Activated CD4-positive, CD25-positive, alpha-beta regulatory T cell (primary cell): ENCODE data around the gene SFXN1.

Experiments used
- DNase-seq, 4 experiments: peaks; one replicate each; lab custom pipeline; 2025; lab: John Stamatoyannopoulos, UW

Gene SFXN1

GRCh38 chr5:175466700-175467318 lies 11.6 kb upstream of the SFXN1 start:
- no peak for DNase-seq

DNA sequence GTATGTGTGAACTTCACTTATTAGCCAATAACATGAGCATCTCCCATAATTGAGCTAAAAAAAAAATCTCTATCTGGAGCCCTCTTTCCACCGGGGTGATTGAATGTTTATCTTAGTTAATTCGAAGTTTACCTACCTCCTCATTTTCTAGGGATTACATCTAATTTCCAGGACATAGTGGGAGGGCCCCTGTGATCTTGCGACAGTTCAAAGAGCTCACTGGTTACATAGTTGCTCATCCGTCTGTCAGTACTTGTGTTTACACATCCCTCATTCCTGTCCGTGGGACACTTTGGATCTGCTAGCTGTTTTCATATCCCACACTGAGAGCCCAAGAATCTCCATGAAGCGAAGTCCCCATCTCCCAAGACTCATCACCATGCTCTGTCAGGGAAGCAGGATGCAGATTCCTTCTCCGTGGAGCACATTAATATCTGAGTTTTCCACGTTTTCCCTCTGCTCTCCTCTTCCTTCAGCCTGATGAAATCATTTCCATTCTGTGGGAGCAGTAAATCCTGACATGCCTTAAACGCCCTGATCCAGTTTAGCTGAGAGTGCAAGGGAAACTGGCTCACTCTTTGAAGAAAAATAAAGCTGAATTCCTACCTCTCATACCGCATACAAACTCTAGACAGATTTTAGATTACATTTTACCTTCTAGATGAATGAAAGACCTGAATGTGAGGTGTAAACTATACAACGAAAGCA lies 10.2 kb upstream of the SFXN1 start:
- DNase-seq, result no peak

- DNase-seq, result no peak
Measured at GRCh38 chr5:175468892-175469291, 9.5 kb upstream of the SFXN1 start.

GRCh38 chr5:175469916-175470315 lies 8.4 kb upstream of the SFXN1 start:
- DNase-seq, result no peak

- DNase-seq, result no peak
Measured at GRCh38 chr5:175470781-175471180, 7.6 kb upstream of the SFXN1 start.

DNA sequence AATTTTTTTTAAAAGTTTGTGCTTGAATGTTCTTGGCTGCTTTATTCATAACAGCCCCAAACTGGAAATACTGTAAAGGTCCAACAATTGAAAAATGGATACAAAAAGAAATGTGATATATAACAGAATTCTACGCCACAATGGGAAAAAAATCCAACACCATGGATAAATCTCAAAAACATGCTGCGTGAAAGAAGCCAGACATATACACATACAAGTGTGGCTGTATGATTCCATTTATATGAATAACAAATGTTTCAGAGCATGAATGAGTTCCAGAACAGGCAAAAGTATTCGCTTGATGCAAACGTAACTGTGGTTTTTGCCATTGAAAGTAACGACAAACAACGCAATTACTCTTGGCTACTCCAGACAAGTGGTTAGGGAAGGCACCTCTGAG lies 7.2 kb upstream of the SFXN1 start:
- no peak for DNase-seq

DNA sequence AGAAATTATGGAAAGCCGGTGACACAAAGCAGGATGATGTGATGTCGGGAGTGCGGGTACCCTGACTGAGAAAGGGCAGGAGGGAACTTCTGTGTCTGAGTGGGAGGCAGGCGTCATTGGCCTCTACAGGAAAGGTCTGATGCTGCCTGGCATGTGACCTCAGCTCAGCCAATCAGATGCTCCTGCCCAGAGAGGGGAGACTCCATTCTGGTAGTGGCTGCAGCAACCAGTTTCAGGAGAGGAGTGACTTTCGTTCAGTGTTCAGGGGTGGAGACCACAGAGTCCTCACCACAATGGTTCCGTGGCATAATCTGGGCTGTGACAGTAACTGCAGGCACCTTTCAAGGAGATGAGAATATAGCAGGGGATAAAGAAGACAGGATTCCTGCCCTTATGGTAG lies 6.7 kb upstream of the SFXN1 start:
- no peak for DNase-seq

- DNase-seq, result no peak
Measured at GRCh38 chr5:175472378-175472777, 6.0 kb upstream of the SFXN1 start.

DNA sequence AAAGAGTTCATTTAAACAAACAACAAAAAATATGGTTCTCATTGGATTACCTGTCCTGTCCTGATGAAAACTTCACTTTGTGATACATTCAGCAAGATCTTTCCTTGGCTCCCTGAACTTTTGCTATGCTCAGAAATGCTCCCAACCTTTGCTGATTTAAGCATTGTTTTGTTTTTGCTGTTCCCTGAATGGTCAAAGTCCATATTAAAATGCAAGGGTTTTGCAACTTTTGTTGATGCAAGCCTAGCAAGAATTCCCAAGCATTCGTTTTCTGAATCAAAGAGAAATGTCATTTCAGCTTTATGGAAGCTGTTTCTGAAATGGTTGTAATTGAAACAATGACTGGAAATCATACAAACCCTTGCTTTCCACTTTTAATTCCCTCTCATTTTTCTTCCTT lies 3.1 kb upstream of the SFXN1 start:
- DNase-seq, result no peak

DNA sequence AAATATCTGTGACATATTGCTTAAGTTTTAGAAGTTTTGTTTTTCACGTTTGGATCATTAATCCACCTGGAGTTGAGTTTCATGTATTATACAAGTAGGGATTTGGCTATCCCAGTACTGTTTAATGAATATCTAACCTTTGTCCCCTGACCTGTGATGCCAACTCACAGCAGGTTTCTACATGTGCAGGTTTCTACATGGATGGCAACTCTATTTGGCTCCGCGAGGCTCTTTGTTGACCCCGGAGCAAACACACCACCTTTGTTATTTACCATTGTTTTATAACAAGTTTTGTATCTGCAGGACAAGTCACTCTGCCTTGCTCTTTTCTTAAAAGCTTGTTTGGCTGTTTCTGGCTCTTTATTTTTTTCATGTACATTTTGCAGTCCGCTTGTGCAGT lies 920 bp upstream of the SFXN1 start:
- DNase-seq, result no peak

DNA sequence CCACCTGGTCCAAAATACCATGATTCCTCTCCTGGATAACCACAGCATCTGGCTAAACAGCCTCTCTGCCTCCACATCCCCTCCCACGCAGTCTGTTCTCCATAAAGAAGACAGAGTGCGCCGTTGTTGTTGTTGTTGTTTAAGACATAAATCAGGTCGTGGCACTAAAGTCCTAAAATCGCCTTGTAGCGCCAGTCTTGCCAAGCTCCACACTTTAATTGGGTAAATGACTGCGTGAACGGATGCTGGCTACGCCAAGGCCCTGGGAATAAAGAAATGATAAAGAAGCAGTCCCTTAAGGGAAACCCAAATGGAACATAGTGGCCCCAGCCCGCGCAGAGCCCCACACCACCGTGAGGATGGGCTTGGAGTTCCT lies 364 bp upstream of the SFXN1 start:
- no peak for DNase-seq

DNA sequence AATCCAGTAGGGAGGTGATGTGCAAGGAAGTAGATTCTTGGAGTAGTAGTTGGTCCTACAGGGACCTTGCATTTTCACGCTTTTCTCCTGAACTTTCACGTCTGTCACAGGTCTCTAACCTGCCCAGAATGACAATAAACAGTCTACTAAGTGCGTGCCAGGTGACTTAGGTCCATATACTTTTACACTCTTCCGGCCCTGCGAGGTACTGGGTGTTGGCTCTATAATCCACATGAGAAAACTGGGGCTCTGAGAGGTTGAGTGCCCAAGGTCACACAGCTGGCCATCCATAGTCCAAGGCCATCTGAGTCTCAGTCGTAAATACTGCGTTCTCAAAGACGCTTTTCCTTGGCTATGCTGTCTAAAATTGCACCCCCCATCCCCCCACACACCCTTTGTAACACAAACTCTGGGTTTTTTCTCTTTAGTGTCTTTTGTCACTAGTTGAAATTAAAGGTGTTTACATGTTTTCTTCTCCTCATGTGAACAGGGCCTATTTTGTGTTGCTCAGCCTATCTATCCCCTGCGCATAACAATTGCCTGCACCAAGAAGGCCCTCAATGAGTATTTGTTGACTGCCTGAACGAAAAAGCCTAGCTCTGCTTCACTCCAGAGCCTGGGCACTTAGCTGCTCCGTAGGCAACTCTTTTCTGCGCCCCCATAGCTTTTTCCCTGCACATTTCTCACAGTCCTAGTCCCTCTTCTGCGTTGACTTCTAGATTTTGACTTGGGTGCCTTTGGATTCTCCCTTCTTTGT lies 943 bp downstream of the SFXN1 start:
- no peak for DNase-seq

DNA sequence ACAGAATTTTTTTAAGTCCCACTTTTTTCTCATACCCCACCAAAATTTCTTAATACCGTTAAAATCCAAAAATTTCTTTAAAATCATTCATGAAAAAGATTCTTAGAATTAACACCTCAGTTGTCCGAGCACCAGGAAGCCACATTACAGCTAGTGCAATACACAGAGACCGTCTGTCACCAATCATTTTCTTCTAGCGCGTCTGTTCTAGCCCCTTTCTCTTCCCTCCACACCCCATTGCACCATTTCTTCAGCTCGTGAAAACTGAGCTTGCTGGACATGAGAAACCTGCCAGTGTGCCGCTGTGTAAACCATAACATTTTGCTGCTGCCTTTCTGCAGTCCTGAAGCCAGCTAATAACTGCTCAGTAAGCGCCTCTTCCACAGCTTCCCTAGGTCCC lies 5.0 kb downstream of the SFXN1 start:
- DNase-seq, result no peak

GRCh38 chr5:175484322-175484721 lies 6.0 kb downstream of the SFXN1 start:
- no peak for DNase-seq

DNA sequence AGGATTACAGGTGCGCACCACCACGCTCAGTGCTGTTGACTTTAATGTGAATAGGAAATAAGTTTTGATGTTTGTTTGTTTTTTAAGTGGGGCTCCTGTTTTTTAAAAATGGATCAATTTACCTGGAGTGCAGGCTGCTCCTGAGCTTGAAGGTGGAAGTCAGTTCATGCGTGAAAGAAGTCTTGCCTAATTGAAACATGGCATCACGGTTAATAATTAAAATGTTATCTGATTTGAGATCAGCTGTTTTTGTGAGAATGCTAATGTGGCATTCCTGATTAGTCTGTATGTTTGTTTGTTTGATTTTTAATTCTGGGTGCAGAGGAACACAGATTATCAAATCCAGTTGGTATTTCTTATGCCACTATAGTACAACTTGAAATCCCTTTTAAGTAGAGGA lies 6.5 kb downstream of the SFXN1 start:
- no peak for DNase-seq

- DNase-seq, result no peak
Measured at GRCh38 chr5:175485631-175486030, 7.3 kb downstream of the SFXN1 start.

GRCh38 chr5:175487514-175488222 lies 9.3 kb downstream of the SFXN1 start:
- DNase-seq, result no peak

DNA sequence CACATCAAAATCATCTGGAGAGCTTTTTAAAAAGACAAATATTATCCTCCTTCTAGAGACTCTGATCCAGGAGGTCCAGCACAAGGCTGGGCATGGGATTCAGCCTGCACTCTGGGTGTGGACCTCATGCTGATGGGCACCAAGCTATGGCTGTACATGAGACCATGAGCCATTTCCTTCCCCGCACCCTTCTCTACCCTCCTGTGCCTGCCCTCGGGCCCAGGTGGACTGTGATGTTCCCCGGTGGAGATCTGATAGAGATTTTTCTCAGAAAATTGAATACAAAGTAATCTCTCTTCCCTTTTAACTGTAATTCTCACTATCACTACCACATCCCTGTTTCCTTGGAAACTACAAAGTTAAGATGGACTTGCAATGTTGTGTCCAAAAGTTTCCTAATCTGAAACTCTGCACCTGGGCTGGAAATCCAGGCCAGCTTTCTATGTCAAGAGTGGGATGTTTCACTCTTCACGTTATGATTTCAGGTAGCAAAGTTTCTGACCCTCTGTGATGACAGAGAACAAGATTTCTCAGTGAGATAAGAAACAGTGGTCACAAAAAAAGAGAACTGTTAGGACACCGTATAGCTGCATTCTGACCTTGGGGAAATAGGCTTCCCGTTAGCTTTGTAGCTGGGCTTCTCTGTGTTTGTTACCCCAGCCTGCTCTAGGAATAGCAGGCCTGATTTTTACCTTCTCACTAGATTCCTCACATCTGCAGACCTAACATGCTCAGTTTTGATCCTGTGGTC lies 11.5 kb downstream of the SFXN1 start:
- no peak for DNase-seq

- DNase-seq, result no peak
Measured at GRCh38 chr5:175491223-175491622, 12.9 kb downstream of the SFXN1 start.

- no peak for DNase-seq
Measured at GRCh38 chr5:175493260-175493659, 14.9 kb downstream of the SFXN1 start.

DNA sequence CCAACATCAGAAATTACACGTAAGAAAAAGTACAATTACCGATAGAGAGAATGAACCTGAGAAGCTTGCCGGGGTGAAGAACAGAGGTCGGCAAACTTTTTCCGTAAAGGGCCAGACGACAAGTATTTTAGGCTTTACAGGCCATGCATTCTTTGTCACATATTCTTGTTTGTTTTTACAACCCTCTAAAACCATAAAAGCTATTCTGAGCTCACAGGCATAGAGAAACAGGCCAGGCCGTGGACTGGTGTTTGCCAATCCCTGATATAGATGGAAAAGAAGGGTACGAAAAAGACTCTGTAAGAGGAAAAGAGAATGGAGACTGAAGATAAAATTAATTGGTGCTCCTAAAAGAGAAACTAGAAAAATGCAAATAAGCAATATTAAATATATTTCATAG lies 15.4 kb downstream of the SFXN1 start:
- DNase-seq, result no peak
